Esophagus (tissue), 2 donors: ENCODE measurements around the gene POLR3H. TPM values are rescaled to one million over a fixed set of nuclear protein-coding genes. Genes with fewer than 3 reads are reported as not detected.

Source experiments
- H3K27ac ChIP-seq, 2 donors: one replicate each; pipeline ENCODE4 v1.5.1; 2013; ENCODE audit warnings: low read depth in 2 of 2, mild to moderate bottlenecking in 2 of 2, inconsistent platforms in 1 of 2, low read length in 1 of 2, moderate library complexity in 1 of 2
- H3K27me3 ChIP-seq, 2 donors: one replicate each; pipeline ENCODE4 v1.6.1; 2013; ENCODE audit warnings: low read length in 2 of 2, control low read depth in 1 of 2, mild to moderate bottlenecking in 1 of 2; ENCODE audit not compliant: insufficient read depth in 2 of 2, control insufficient read depth in 1 of 2
- H3K36me3 ChIP-seq, 2 donors: one replicate each; pipeline ENCODE4 v1.6.1; 2013; ENCODE audit warnings: low read length in 1 of 2; ENCODE audit not compliant: control insufficient read depth in 2 of 2, insufficient read depth in 2 of 2
- H3K4me1 ChIP-seq, 2 donors: one replicate each; pipeline ENCODE4 v1.6.1; 2013; ENCODE audit warnings: low read length in 1 of 2; ENCODE audit not compliant: control insufficient read depth in 2 of 2, insufficient read depth in 2 of 2
- H3K4me3 ChIP-seq, 2 donors: one replicate each; pipeline ENCODE4 v1.5.1; 2013; ENCODE audit warnings: low read length in 2 of 2, mild to moderate bottlenecking in 2 of 2, low read depth in 1 of 2, moderate library complexity in 1 of 2
- H3K9me3 ChIP-seq, 2 donors: one replicate each; pipeline ENCODE4 v1.6.1; 2013; ENCODE audit warnings: mild to moderate bottlenecking in 2 of 2, low read depth in 1 of 2, low read length in 1 of 2, moderate library complexity in 1 of 2; ENCODE audit not compliant: control insufficient read depth in 2 of 2, insufficient read depth in 1 of 2
- WGBS, 2 donors: extraction: QIAGEN DNeasy Blood & Tissue Kit; methylation state at CpG; one replicate each; pipeline ENCODE4 v1.1.7; 2013; 5-methylcytosine and 5-hydroxymethylcytosine counted together
- polyA plus RNA-seq, 2 donors: library from polyadenylated mRNA; stranded (reverse); fragments of 200-250 nt; gene quantifications; one replicate each; pipeline ENCODE4 v1.2.3, GENCODE V29; 2013
- donor health status: healthy with polysubstance abuse.
- donor health status: Bipolar disorder and iron deficiency.

POLR3H gene
- polyA plus RNA-seq, 2 donors = 24.3 to 25.9 TPM

DNA sequence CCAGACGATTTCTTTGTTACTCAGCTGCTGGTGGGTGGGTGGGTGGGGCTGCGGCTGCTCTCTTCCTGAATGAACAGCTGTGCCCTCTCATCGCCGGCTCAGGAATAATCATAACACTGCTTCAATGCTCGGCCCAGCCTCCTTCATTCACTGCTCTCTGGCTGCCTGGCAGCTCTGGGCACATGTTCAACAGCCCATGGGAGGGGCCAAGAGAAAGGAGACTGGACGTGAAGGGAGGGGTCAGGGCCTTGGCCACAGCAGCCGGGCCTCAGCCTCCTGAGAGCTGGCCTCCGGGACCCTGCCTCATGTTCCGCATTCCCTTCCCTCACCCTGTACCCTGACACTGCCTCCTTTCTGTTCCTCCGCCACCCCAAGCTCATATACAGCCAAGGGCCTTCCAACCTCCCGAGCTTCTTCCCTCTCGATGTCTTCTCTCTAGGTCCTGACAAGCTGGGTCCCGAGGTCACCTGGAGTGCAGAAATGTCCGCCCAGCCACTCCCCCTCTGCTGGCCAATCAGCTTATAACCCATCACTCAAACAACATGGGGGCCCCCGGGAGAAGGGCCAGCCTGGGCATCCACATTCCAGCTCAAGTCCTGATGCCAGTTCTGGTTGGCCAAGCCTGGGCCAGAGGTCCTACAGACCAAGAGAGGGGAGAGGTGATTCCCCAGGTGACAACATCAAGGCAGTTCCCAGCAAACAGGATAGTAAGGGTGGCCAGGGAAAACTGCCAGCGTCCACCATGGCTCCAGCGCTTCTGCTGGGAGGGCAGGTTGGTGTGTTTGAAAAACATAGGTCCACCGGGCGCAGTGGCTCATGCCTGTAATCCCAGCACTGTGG, 13.4 kb upstream of the POLR3H start:
- Histone ChIP-seq H3K4me1 (peaks cover 0 to 2% of the 10 kb centered on the region in 2 donors), H3K9me3 (no peaks in the 10 kb centered on the region), H3K27me3 (no peaks in the 10 kb centered on the region), H3K36me3 (no peaks in the 10 kb centered on the region), H3K4me3 (no peak overlapping the region), H3K27ac (peak overlapping the region in 1 of 2 donors; percentile 63)
- 42 to 48% methylated on average over 19 of the region's 19 CpGs for WGBS, 2 donors

DNA sequence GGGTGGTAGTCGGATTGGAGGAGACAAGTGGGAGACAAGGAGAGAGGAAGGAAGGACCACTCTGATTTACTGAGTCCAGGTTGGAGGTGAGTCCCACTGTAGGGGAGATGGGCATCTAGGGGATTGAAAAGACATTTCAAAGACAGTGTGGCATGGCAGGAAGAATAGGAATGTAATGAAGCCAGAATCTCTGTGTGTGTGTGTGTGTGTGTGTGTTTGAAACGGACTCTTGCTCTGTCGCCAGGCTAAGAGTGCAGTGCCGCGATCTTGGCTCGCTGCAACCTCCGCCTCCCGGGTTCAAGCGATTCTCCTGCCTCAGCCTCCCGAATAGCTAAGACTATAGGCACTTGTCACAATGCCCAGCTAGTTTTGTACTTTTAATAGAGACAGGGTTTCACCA, 12.3 kb upstream of the POLR3H start:
- no peaks in the 10 kb centered on the region for H3K9me3 ChIP-seq
- peaks cover 2% of the 10 kb centered on the region in 2 donors for H3K4me1 ChIP-seq
- H3K27me3 ChIP-seq = no peaks in the 10 kb centered on the region
- 82 to 85% methylated on average over 10 of the region's 10 CpGs for WGBS, 2 donors
- H3K4me3 ChIP-seq = no peak overlapping the region
- no peaks in the 10 kb centered on the region for H3K36me3 ChIP-seq
- H3K27ac ChIP-seq = no peak overlapping the region

GRCh38 chr22:41555325-41555982, 11.2 kb upstream of the POLR3H start:
- no peak overlapping the region for H3K27ac ChIP-seq
- H3K9me3 ChIP-seq = no peaks in the 10 kb centered on the region
- WGBS, 2 donors = 79% methylated on average over 7 of the region's 7 CpGs
- H3K27me3 ChIP-seq = no peaks in the 10 kb centered on the region
- no peak overlapping the region for H3K4me3 ChIP-seq
- H3K4me1 ChIP-seq = peaks cover 2% of the 10 kb centered on the region in 2 donors
- no peaks in the 10 kb centered on the region for H3K36me3 ChIP-seq

GRCh38 chr22:41551877-41552582, 7.8 kb upstream of the POLR3H start:
- H3K27ac ChIP-seq = no peak overlapping the region
- no peaks in the 10 kb centered on the region for H3K36me3 ChIP-seq
- peaks cover 0 to 2% of the 10 kb centered on the region in 2 donors for H3K4me1 ChIP-seq
- H3K4me3 ChIP-seq = no peak overlapping the region
- no peaks in the 10 kb centered on the region for H3K9me3 ChIP-seq
- H3K27me3 ChIP-seq = no peaks in the 10 kb centered on the region
- 68 to 71% methylated on average over 10 to 11 of the region's 11 CpGs for WGBS, 2 donors

- H3K27ac ChIP-seq = no peak overlapping the region
- 78 to 83% methylated on average over 12 of the region's 12 CpGs for WGBS, 2 donors
- H3K36me3 ChIP-seq = no peaks in the 10 kb centered on the region
- H3K27me3 ChIP-seq = no peaks in the 10 kb centered on the region
- H3K4me1 ChIP-seq = peaks cover 0 to 2% of the 10 kb centered on the region in 2 donors
- no peaks in the 10 kb centered on the region for H3K9me3 ChIP-seq
- H3K4me3 ChIP-seq = no peak overlapping the region
Observed at GRCh38 chr22:41550952-41551491, 6.8 kb upstream of the POLR3H start.

GRCh38 chr22:41548830-41549211, 4.6 kb upstream of the POLR3H start:
- Histone ChIP-seq H3K36me3 (no peaks in the 10 kb centered on the region), H3K27me3 (no peaks in the 10 kb centered on the region), H3K4me3 (no peak overlapping the region), H3K27ac (no peak overlapping the region), H3K9me3 (no peaks in the 10 kb centered on the region), H3K4me1 (peaks cover 0 to 2% of the 10 kb centered on the region in 2 donors)
- 89 to 91% methylated on average over 5 of the region's 5 CpGs for WGBS, 2 donors

- Histone ChIP-seq H3K36me3 (peaks cover 1 to 3% of the 10 kb centered on the region in 2 donors), H3K9me3 (no peaks in the 10 kb centered on the region), H3K4me3 (peak overlapping the region in 1 of 2 donors; percentile 91), H3K27ac (peak overlapping the region in 1 of 2 donors; percentile 43), H3K27me3 (no peaks in the 10 kb centered on the region), H3K4me1 (peaks cover 0 to 2% of the 10 kb centered on the region in 2 donors)
- WGBS, 2 donors = 22 to 25% methylated on average over 21 of the region's 21 CpGs
Observed at GRCh38 chr22:41544671-41545476, 604 bp upstream of the POLR3H start.

- no peaks in the 10 kb centered on the region for H3K9me3 ChIP-seq
- WGBS, 2 donors = 89 to 93% methylated on average over 4 of the region's 4 CpGs
- H3K4me3 ChIP-seq = no peak overlapping the region
- no peaks in the 10 kb centered on the region for H3K27me3 ChIP-seq
- peaks cover 0 to 2% of the 10 kb centered on the region in 2 donors for H3K4me1 ChIP-seq
- peaks cover 4 to 10% of the 10 kb centered on the region in 2 donors for H3K36me3 ChIP-seq
- no peak overlapping the region for H3K27ac ChIP-seq
Observed at GRCh38 chr22:41542224-41542623, 2.0 kb downstream of the POLR3H start.

DNA sequence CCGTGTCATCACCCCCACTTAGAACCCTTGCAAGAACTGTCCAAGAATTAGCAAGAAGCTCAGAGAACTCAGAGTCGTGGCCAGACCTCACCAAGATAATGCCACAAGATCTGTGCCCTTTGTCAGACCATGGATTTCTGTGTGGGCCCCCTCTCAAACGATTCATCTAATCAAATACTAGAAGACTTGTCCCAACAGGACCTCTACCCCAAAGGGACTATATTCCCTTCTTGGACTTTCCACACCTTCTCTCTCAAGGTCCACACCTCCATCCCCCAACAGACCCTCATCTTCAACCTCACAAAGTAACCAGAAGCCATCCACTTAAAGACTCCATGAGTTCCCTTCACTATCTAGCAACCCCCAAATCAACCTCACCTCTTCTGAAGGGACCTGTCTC, 2.8 kb downstream of the POLR3H start:
- Histone ChIP-seq H3K4me1 (peaks cover 0 to 2% of the 10 kb centered on the region in 2 donors), H3K36me3 (peaks cover 4 to 10% of the 10 kb centered on the region in 2 donors), H3K27ac (no peak overlapping the region), H3K27me3 (no peaks in the 10 kb centered on the region), H3K9me3 (no peaks in the 10 kb centered on the region), H3K4me3 (no peak overlapping the region)
- WGBS, 2 donors = 54 to 62% methylated on average over 3 of the region's 3 CpGs
